ENCODE measurements around the gene NINJ1.

Gene NINJ1

GRCh38 chr9:93095205-93096130 lies 38.6 kb downstream of the NINJ1 start:
- Histone ChIP-seq H3K9ac (ENCODE audit: low read depth, low read length, poor library complexity) (peak overlapping the region; percentile 83), H3K4me3 (ENCODE audit: low read length in 2 of 2) (peak overlapping the region; percentile 82 to 83), H2BK15ac (ENCODE audit: low read length) (no peak overlapping the region), H3K36me3 (replicated peaks in 1 of 2; ENCODE audit: control insufficient read depth in 2 of 2, insufficient read depth in 2 of 2, low read length in 2 of 2) (no peaks in the 10 kb centered on the region), H3K9me3 (replicated peaks in 1 of 2; ENCODE audit: control insufficient read depth in 2 of 2, insufficient read depth in 1 of 2, low read depth in 1 of 2, low read length in 2 of 2) (no peaks in the 10 kb centered on the region), H3K4me2 (ENCODE audit: insufficient read depth, low read length, poor library complexity, severe bottlenecking) (peak overlapping the region; percentile 62), H3K4me1 (ENCODE audit: control insufficient read depth in 2 of 2, insufficient read depth in 1 of 2, low read depth in 1 of 2, low read length in 2 of 2) (peaks cover 6 to 20% of the 10 kb centered on the region in 2 donors), H3K27ac (replicated peaks; ENCODE audit: low read length) (peak overlapping the region; percentile 89), H2BK120ac (ENCODE audit: low read depth, low read length) (no peak overlapping the region), H2AK5ac (ENCODE audit: low read depth, low read length) (peak overlapping the region; percentile 99), H3K27me3 (ENCODE audit: control insufficient read depth in 3 of 3, insufficient read depth in 3 of 3, low read depth in 1 of 3, low read length in 3 of 3) (peaks cover 0 to 6% (median 0%) of the 10 kb centered on the region in 3 experiments), H3K79me1 (ENCODE audit: low read depth, low read length) (peaks cover 2% of the 10 kb centered on the region), H4K91ac (ENCODE audit: low read depth, low read length, poor library complexity) (peak overlapping the region; percentile 44), H2BK12ac (ENCODE audit: low read length) (peak overlapping the region; percentile 68), H2AFZ (ENCODE audit: low read length) (peak overlapping the region; percentile 96), H3K18ac (ENCODE audit: low read length) (peak overlapping the region; percentile 94), H2BK5ac (ENCODE audit: low read length) (no peak overlapping the region), H3K23ac (ENCODE audit: low read depth, low read length, poor library complexity) (peak overlapping the region; percentile 80), H3K4ac (ENCODE audit: low read length) (peak overlapping the region; percentile 23), H4K8ac (ENCODE audit: low read depth, low read length) (no peak overlapping the region), H3K14ac (ENCODE audit: low read length) (no peak overlapping the region)
- WGBS, 2 donors (ENCODE audit: extremely low coverage in 2 of 2, insufficient read length in 2 of 2, insufficient replicate concordance in 1 of 2) = no CpG with 5 or more reads among the region's 95 CpGs
- DNase-seq (ENCODE audit: low spot score) = peak; percentile 99

- Histone ChIP-seq H3K14ac (ENCODE audit: low read length) (no peak overlapping the region), H3K79me1 (ENCODE audit: low read depth, low read length) (peaks cover 2% of the 10 kb centered on the region), H3K18ac (ENCODE audit: low read length) (peak overlapping the region; percentile 0), H2AFZ (ENCODE audit: low read length) (peak overlapping the region; percentile 96), H3K27ac (replicated peaks; ENCODE audit: low read length) (no peak overlapping the region), H2BK12ac (ENCODE audit: low read length) (no peak overlapping the region), H3K36me3 (replicated peaks in 1 of 2; ENCODE audit: control insufficient read depth in 2 of 2, insufficient read depth in 2 of 2, low read length in 2 of 2) (no peaks in the 10 kb centered on the region), H2BK5ac (ENCODE audit: low read length) (peak overlapping the region; percentile 71), H4K8ac (ENCODE audit: low read depth, low read length) (no peak overlapping the region), H3K9me3 (replicated peaks in 1 of 2; ENCODE audit: control insufficient read depth in 2 of 2, insufficient read depth in 1 of 2, low read depth in 1 of 2, low read length in 2 of 2) (no peaks in the 10 kb centered on the region), H2BK15ac (ENCODE audit: low read length) (no peak overlapping the region), H3K4me3 (ENCODE audit: low read length in 2 of 2) (peak overlapping the region; percentile 54 to 82), H2AK5ac (ENCODE audit: low read depth, low read length) (peak overlapping the region; percentile 99), H3K4ac (ENCODE audit: low read length) (no peak overlapping the region), H3K27me3 (ENCODE audit: control insufficient read depth in 3 of 3, insufficient read depth in 3 of 3, low read depth in 1 of 3, low read length in 3 of 3) (peaks cover 0 to 6% (median 0%) of the 10 kb centered on the region in 3 experiments), H4K91ac (ENCODE audit: low read depth, low read length, poor library complexity) (no peak overlapping the region), H3K4me1 (ENCODE audit: control insufficient read depth in 2 of 2, insufficient read depth in 1 of 2, low read depth in 1 of 2, low read length in 2 of 2) (peaks cover 6 to 20% of the 10 kb centered on the region in 2 donors), H2BK120ac (ENCODE audit: low read depth, low read length) (no peak overlapping the region), H3K23ac (ENCODE audit: low read depth, low read length, poor library complexity) (no peak overlapping the region), H3K9ac (ENCODE audit: low read depth, low read length, poor library complexity) (no peak overlapping the region), H3K4me2 (ENCODE audit: insufficient read depth, low read length, poor library complexity, severe bottlenecking) (peak overlapping the region; percentile 62)
- WGBS, 2 donors (ENCODE audit: extremely low coverage in 2 of 2, insufficient read length in 2 of 2, insufficient replicate concordance in 1 of 2) = no CpG with 5 or more reads among the region's 11 CpGs
- no peak for DNase-seq (ENCODE audit: low spot score)
Measured at GRCh38 chr9:93094658-93095204, 39.3 kb downstream of the NINJ1 start.

GRCh38 chr9:93093877-93094657 lies 40.0 kb downstream of the NINJ1 start:
- H3K9ac ChIP-seq (ENCODE audit: low read depth, low read length, poor library complexity) = no peak overlapping the region
- no peaks in the 10 kb centered on the region for H3K36me3 ChIP-seq (replicated peaks in 1 of 2; ENCODE audit: control insufficient read depth in 2 of 2, insufficient read depth in 2 of 2, low read length in 2 of 2)
- no peak overlapping the region for H3K27ac ChIP-seq (replicated peaks; ENCODE audit: low read length)
- peak overlapping the region; percentile 71 for H2BK5ac ChIP-seq (ENCODE audit: low read length)
- peaks cover 6 to 20% of the 10 kb centered on the region in 2 donors for H3K4me1 ChIP-seq (ENCODE audit: control insufficient read depth in 2 of 2, insufficient read depth in 1 of 2, low read depth in 1 of 2, low read length in 2 of 2)
- no peak overlapping the region for H3K14ac ChIP-seq (ENCODE audit: low read length)
- no peak overlapping the region for H3K4me3 ChIP-seq (ENCODE audit: low read length in 2 of 2)
- H3K4me2 ChIP-seq (ENCODE audit: insufficient read depth, low read length, poor library complexity, severe bottlenecking) = no peak overlapping the region
- peak overlapping the region; percentile 25 for H2AFZ ChIP-seq (ENCODE audit: low read length)
- peaks cover 2% of the 10 kb centered on the region for H3K79me1 ChIP-seq (ENCODE audit: low read depth, low read length)
- H2AK5ac ChIP-seq (ENCODE audit: low read depth, low read length) = peak overlapping the region; percentile 99
- no peak overlapping the region for H4K8ac ChIP-seq (ENCODE audit: low read depth, low read length)
- no peak overlapping the region for H2BK12ac ChIP-seq (ENCODE audit: low read length)
- no peaks in the 10 kb centered on the region for H3K9me3 ChIP-seq (replicated peaks in 1 of 2; ENCODE audit: control insufficient read depth in 2 of 2, insufficient read depth in 1 of 2, low read depth in 1 of 2, low read length in 2 of 2)
- H3K4ac ChIP-seq (ENCODE audit: low read length) = peak overlapping the region; percentile 46
- H2BK15ac ChIP-seq (ENCODE audit: low read length) = peak overlapping the region; percentile 53
- H3K18ac ChIP-seq (ENCODE audit: low read length) = peak overlapping the region; percentile 49
- H3K23ac ChIP-seq (ENCODE audit: low read depth, low read length, poor library complexity) = no peak overlapping the region
- no peak overlapping the region for H4K91ac ChIP-seq (ENCODE audit: low read depth, low read length, poor library complexity)
- DNase-seq (ENCODE audit: low spot score) = no peak
- WGBS, 2 donors (ENCODE audit: extremely low coverage in 2 of 2, insufficient read length in 2 of 2, insufficient replicate concordance in 1 of 2) = no CpG with 5 or more reads among the region's 7 CpGs
- peaks cover 0 to 6% (median 3%) of the 10 kb centered on the region in 3 experiments for H3K27me3 ChIP-seq (ENCODE audit: control insufficient read depth in 3 of 3, insufficient read depth in 3 of 3, low read depth in 1 of 3, low read length in 3 of 3)
- H2BK120ac ChIP-seq (ENCODE audit: low read depth, low read length) = no peak overlapping the region

Measured in neuronal stem cell (in vitro differentiated cells).